Caco-2 (cell line): ENCODE measurements around the gene RALGPS1. TPM values are rescaled to one million over a fixed set of nuclear protein-coding genes. Genes with fewer than 3 reads are reported as not detected.

Source experiments
- BruUV-seq: library from RNA; stranded (reverse); fragments of 400-500 nt; replicated peaks from 2 replicates; lab custom pipeline; 2021; lab: Mats Ljungman, UMichigan
- CTCF ChIA-PET: fragments of 300-600 bp; sonication (Branson Sonifier 250); formaldehyde crosslinking; loops from one replicate; lab custom pipeline; 2022; ENCODE audit warnings: antibody characterized with exemption; lab: Charles Lee
- POLR2A ChIA-PET: fragments of 300-600 bp; sonication (Branson Sonifier 250); formaldehyde crosslinking; loops from one replicate; lab custom pipeline; 2022; ENCODE audit warnings: antibody characterized with exemption; lab: Charles Lee
- DNase-seq, 2 experiments: peaks; one replicate each; pipeline versions ENCODE4 v3.0.0 to v3.0.0-alpha.2; 2020 to 2022
- H3K27me3 ChIP-seq: replicated peaks from 2 replicates; pipeline ENCODE4 v1.6.0; 2011; ENCODE audit warnings: low read length; ENCODE audit not compliant: control insufficient read depth, insufficient read depth
- H3K36me3 ChIP-seq: 2 replicates; pipeline ENCODE4 v1.5.1; 2011; ENCODE audit warnings: low read length; ENCODE audit not compliant: control insufficient read depth, insufficient read depth
- H3K4me1 ChIP-seq: fragments of 250-450 bp; sonication (Bioruptor Pico); 2 replicates; pipeline ENCODE4 v1.5.1; 2020; ENCODE audit warnings: mild to moderate bottlenecking
- H3K4me3 ChIP-seq: 2 replicates; pipeline ENCODE4 v1.5.1; 2011; ENCODE audit warnings: low read depth, mild to moderate bottlenecking, control low read depth, low read length
- H3K9me3 ChIP-seq: fragments of 250-450 bp; sonication (Bioruptor Pico); 2 replicates; pipeline ENCODE4 v1.5.1; 2020; ENCODE audit warnings: mild to moderate bottlenecking, moderate library complexity
- H3K27ac Mint-ChIP-seq: one replicate; pipeline ENCODE4 v1.8.0; 2022; ENCODE audit warnings: mixed read lengths; ENCODE audit not compliant: unreplicated experiment
- H3K27me3 Mint-ChIP-seq: one replicate; pipeline ENCODE4 v1.8.0; 2022; ENCODE audit warnings: mixed read lengths; ENCODE audit not compliant: insufficient read depth, unreplicated experiment
- H3K36me3 Mint-ChIP-seq: one replicate; pipeline ENCODE4 v1.8.0; 2022; ENCODE audit warnings: mild to moderate bottlenecking, mixed read lengths; ENCODE audit not compliant: insufficient read depth, unreplicated experiment
- H3K4me1 Mint-ChIP-seq: one replicate; pipeline ENCODE4 v1.8.0; 2022; ENCODE audit warnings: low read depth, mixed read lengths; ENCODE audit not compliant: unreplicated experiment
- H3K4me3 Mint-ChIP-seq: one replicate; pipeline ENCODE4 v1.8.0; 2022; ENCODE audit warnings: mild to moderate bottlenecking, moderate library complexity, mixed read lengths; ENCODE audit not compliant: unreplicated experiment
- H3K9me3 Mint-ChIP-seq: one replicate; pipeline ENCODE4 v1.8.0; 2022; ENCODE audit warnings: mixed read lengths; ENCODE audit not compliant: unreplicated experiment
- CTCF ChIP-seq, 2 experiments: fragments of 200-600 bp in 1 of 2; IDR thresholded peaks; 1 replicate in 1 of 2; 2 replicates in 1 of 2; pipeline versions ENCODE4 v1.5.1 to v1.8.0; 2011 to 2022; ENCODE audit warnings: antibody characterized with exemption in 1 of 2, control low read depth in 1 of 2, inconsistent platforms in 1 of 2, low read depth in 1 of 2, low read length in 1 of 2, mild to moderate bottlenecking in 1 of 2, moderate library complexity in 1 of 2; ENCODE audit not compliant: insufficient read depth in 1 of 2, severe bottlenecking in 1 of 2, unreplicated experiment in 1 of 2
- intact Hi-C: fragments of 100-400 bp; cut with micrococcal nuclease; formaldehyde crosslinking; loops from one replicate; pipeline ENCODE4 v1.10.0; 2022; ENCODE audit not compliant: unreplicated experiment
- total RNA-seq: library from RNA; stranded (reverse); gene quantifications from 2 replicates; pipeline ENCODE4 v1.2.3, GENCODE V29; 2022

RALGPS1 gene
- total RNA-seq, 1 experiment from 2014 or later, result 41.5 TPM

- H3K4me3 ChIP-seq, result no peak overlapping the region
- TF ChIP-seq CTCF (IDR thresholded peaks at IDR 0.05; ENCODE audit: insufficient read depth in 1 of 2, low read depth in 1 of 2, low read length in 1 of 2, severe bottlenecking in 1 of 2, unreplicated experiment in 1 of 2), result no peak
- H3K9me3 ChIP-seq, result no peaks in the 10 kb centered on the region
- no peak overlapping the region for H3K4me3 Mint-ChIP-seq
- peaks cover 4% of the 10 kb centered on the region for H3K36me3 Mint-ChIP-seq
- H3K27ac Mint-ChIP-seq, result no peak overlapping the region
- H3K27me3 Mint-ChIP-seq, result no peaks in the 10 kb centered on the region
- no peak for DNase-seq
- H3K36me3 ChIP-seq, result peaks cover 1% of the 10 kb centered on the region; the same call in 1 of the 2 replicates
- peaks cover under 1% of the 10 kb centered on the region for H3K4me1 Mint-ChIP-seq
- CTCF ChIA-PET, result no interaction called here
- H3K4me1 ChIP-seq, result no peaks in the 10 kb centered on the region
- no TSS peak for BruUV-seq
- POLR2A ChIA-PET, result no interaction called here
- H3K27me3 ChIP-seq, result no peaks in the 10 kb centered on the region
- intact Hi-C loops, result no loop called here
- no peaks in the 10 kb centered on the region for H3K9me3 Mint-ChIP-seq
Measured at GRCh38 chr9:127029548-127029947, 115.0 kb downstream of the RALGPS1 start.

GRCh38 chr9:127030814-127031740 is 116.5 kb downstream of the RALGPS1 start:
- TF ChIP-seq CTCF (IDR thresholded peaks at IDR 0.05; ENCODE audit: insufficient read depth in 1 of 2, low read depth in 1 of 2, low read length in 1 of 2, severe bottlenecking in 1 of 2, unreplicated experiment in 1 of 2), result no peak
- Histone ChIP-seq H3K27me3 (no peaks in the 10 kb centered on the region), H3K4me1 (no peaks in the 10 kb centered on the region), H3K4me3 (no peak overlapping the region), H3K9me3 (no peaks in the 10 kb centered on the region), H3K36me3 (peaks cover 1% of the 10 kb centered on the region; the same call in 1 of the 2 replicates)
- no peaks in the 10 kb centered on the region for H3K36me3 Mint-ChIP-seq
- ChIA-PET POLR2A (no interaction called here), CTCF (no interaction called here)
- intact Hi-C loops, result no loop called here
- H3K4me1 Mint-ChIP-seq, result no peaks in the 10 kb centered on the region
- no TSS peak for BruUV-seq
- H3K27me3 Mint-ChIP-seq, result no peaks in the 10 kb centered on the region
- no peak overlapping the region for H3K4me3 Mint-ChIP-seq
- no peak for DNase-seq
- no peak overlapping the region for H3K27ac Mint-ChIP-seq
- no peaks in the 10 kb centered on the region for H3K9me3 Mint-ChIP-seq

GRCh38 chr9:127032256-127032655 is 117.7 kb downstream of the RALGPS1 start:
- CTCF ChIA-PET, result no interaction called here
- H3K4me1 Mint-ChIP-seq, result no peaks in the 10 kb centered on the region
- POLR2A ChIA-PET, result interaction anchor here (0.7 kb wide), 1 partner anchor 204 kb away, joined by 3 read pairs; no protein-coding TSS in a partner anchor
- no peak overlapping the region for H3K4me3 Mint-ChIP-seq
- Histone ChIP-seq H3K4me3 (no peak overlapping the region), H3K36me3 (peaks cover 1% of the 10 kb centered on the region; the same call in 1 of the 2 replicates), H3K27me3 (no peaks in the 10 kb centered on the region), H3K4me1 (no peaks in the 10 kb centered on the region), H3K9me3 (no peaks in the 10 kb centered on the region)
- intact Hi-C loops, result no loop called here
- H3K9me3 Mint-ChIP-seq, result no peaks in the 10 kb centered on the region
- no peak for TF ChIP-seq CTCF (IDR thresholded peaks at IDR 0.05; ENCODE audit: insufficient read depth in 1 of 2, low read depth in 1 of 2, low read length in 1 of 2, severe bottlenecking in 1 of 2, unreplicated experiment in 1 of 2)
- no TSS peak for BruUV-seq
- H3K36me3 Mint-ChIP-seq, result peaks cover 6% of the 10 kb centered on the region
- H3K27ac Mint-ChIP-seq, result no peak overlapping the region
- DNase-seq, result no peak
- H3K27me3 Mint-ChIP-seq, result no peaks in the 10 kb centered on the region
